Measurements from ENCODE around the gene PDE1A.

The PDE1A gene
- total RNA-seq, result 0 to 0.05 reads per million in 2 donors

GRCh38 chr2:182426918-182427240, at the start of gene PDE1A:
Gene PDE1A, minus strand, starts transcription at chr2:182427036.
- DNase-seq, result no peak

GRCh38 chr2:182473635-182474034, 46.8 kb upstream of the PDE1A start:
- DNase-seq, result no peak

GRCh38 chr2:182463760-182464159, 36.9 kb upstream of the PDE1A start:
- no peak for DNase-seq

- DNase-seq, result no peak
These were observed 29.9 kb upstream of the PDE1A start for GRCh38 chr2:182456784-182457183.

- no peak for DNase-seq
These were observed 25.7 kb upstream of the PDE1A start for GRCh38 chr2:182452456-182452990.

- DNase-seq, result no peak
These were observed 21.5 kb upstream of the PDE1A start for GRCh38 chr2:182448371-182448770.

- DNase-seq, result no peak
These were observed 21.0 kb upstream of the PDE1A start for GRCh38 chr2:182447863-182448262.

- no peak for DNase-seq
These were observed 20.3 kb upstream of the PDE1A start for GRCh38 chr2:182447163-182447562.

- DNase-seq, result no peak
These were observed 19.3 kb upstream of the PDE1A start for GRCh38 chr2:182446087-182446486.

- DNase-seq, result no peak
These were observed 18.6 kb upstream of the PDE1A start for GRCh38 chr2:182445391-182445965.

- no peak for DNase-seq
These were observed 18.0 kb upstream of the PDE1A start for GRCh38 chr2:182444806-182445205.

GRCh38 chr2:182444170-182444569, 17.3 kb upstream of the PDE1A start:
- no peak for DNase-seq

GRCh38 chr2:182436252-182436651, 9.4 kb upstream of the PDE1A start:
- no peak for DNase-seq

- DNase-seq, result no peak
These were observed 8.9 kb upstream of the PDE1A start for GRCh38 chr2:182435754-182436153.

- DNase-seq, result no peak
These were observed 5.2 kb upstream of the PDE1A start for GRCh38 chr2:182432051-182432450.

GRCh38 chr2:182428476-182428875, 1.6 kb upstream of the PDE1A start:
- DNase-seq, result no peak

- no peak for DNase-seq
These were observed 536 bp downstream of the PDE1A start for GRCh38 chr2:182426082-182426917.

- no peak for DNase-seq
These were observed 4.0 kb downstream of the PDE1A start for GRCh38 chr2:182422864-182423263.

- no peak for DNase-seq
These were observed 6.2 kb downstream of the PDE1A start for GRCh38 chr2:182420669-182421068.

- no peak for DNase-seq
These were observed 10.0 kb downstream of the PDE1A start for GRCh38 chr2:182416861-182417260.

GRCh38 chr2:182416191-182416590, 10.6 kb downstream of the PDE1A start:
- no peak for DNase-seq

GRCh38 chr2:182415771-182416170, 11.1 kb downstream of the PDE1A start:
- no peak for DNase-seq

GRCh38 chr2:182412858-182413257, 14.0 kb downstream of the PDE1A start:
- DNase-seq, result no peak

GRCh38 chr2:182410120-182410519, 16.7 kb downstream of the PDE1A start:
- no peak for DNase-seq

Data from activated gamma-delta T cell (primary cell).